Measurements from ENCODE around the gene CLDN14.

DNA sequence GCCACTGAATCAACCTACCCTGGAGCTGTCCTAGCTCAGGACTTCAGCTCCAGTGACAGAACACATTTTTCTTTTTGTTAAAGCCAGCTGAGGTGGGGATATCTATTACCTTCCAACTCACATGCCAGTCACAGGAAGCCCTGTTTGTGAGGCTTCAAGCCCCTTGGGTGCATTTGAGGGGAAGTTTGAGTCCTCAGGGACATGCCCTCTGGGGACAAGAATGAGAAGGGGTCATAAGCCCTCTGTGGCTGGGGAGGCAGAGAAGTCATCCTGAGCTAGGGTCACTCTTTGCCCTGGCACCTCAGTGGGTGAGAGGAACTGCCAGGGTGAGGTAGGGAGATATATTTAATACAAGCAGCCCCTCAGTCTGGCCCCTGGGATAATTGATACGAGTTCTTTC lies 33.5 kb upstream of the CLDN14 start:
- TF ChIP-seq, protein P1, sequence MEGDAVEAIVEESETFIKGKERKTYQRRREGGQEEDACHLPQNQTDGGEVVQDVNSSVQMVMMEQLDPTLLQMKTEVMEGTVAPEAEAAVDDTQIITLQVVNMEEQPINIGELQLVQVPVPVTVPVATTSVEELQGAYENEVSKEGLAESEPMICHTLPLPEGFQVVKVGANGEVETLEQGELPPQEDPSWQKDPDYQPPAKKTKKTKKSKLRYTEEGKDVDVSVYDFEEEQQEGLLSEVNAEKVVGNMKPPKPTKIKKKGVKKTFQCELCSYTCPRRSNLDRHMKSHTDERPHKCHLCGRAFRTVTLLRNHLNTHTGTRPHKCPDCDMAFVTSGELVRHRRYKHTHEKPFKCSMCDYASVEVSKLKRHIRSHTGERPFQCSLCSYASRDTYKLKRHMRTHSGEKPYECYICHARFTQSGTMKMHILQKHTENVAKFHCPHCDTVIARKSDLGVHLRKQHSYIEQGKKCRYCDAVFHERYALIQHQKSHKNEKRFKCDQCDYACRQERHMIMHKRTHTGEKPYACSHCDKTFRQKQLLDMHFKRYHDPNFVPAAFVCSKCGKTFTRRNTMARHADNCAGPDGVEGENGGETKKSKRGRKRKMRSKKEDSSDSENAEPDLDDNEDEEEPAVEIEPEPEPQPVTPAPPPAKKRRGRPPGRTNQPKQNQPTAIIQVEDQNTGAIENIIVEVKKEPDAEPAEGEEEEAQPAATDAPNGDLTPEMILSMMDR (IDR thresholded peaks at IDR 0.05): no peak
- no peak for TF ChIP-seq POLR2A (IDR thresholded peaks at IDR 0.05)
